NOMO-1 (cell line): Measurements from ENCODE around the gene CEP164.

ENCODE experiments used
- DNase-seq, 2 experiments: peaks; one replicate each; lab custom pipeline; 2025; ENCODE audit not compliant: unreplicated experiment in 2 of 2; lab: John Stamatoyannopoulos, UW

Gene CEP164

GRCh38 chr11:117356126-117356890 lies 28.7 kb downstream of the CEP164 start:
- DNase-seq = no peak

DNA sequence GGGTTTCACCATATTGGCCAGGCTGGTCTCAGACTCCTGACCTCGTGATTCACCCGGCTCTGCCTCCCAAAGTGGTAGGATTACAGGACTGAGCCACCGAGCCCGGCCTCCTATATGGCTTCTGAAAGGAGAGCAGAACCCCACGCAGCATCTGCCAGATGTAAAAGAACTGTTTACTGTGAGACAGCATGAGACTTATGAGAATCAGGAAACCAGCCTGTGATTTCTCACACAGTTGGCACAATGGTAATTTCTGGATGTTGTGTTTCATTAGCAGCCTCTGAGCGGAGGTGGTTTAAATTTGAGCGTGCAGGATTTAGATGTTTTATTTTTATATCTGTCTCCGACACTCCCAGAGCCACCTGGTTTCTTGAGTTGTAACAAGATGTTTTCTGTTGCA lies 33.8 kb downstream of the CEP164 start:
- DNase-seq = no peak

DNA sequence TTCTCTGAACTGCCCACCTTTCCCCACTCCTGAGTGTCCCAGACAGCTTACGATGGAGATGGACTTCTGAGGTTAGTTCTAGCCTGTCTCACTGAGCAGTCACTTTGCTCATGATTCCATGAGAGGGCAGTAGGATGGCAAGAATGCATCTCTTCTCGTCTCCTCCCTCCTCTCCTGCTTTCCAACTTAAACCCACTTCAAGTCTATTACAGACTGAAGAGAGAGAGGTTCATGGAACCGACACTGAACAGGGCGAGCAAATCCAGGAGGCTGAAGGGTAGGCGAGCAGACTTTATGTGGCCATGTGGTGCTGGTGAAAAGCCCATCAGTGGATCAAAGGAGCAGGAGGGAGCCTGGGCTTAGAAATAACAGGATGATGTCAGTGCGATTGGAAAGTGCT lies 38.6 kb downstream of the CEP164 start:
- DNase-seq = no peak

DNA sequence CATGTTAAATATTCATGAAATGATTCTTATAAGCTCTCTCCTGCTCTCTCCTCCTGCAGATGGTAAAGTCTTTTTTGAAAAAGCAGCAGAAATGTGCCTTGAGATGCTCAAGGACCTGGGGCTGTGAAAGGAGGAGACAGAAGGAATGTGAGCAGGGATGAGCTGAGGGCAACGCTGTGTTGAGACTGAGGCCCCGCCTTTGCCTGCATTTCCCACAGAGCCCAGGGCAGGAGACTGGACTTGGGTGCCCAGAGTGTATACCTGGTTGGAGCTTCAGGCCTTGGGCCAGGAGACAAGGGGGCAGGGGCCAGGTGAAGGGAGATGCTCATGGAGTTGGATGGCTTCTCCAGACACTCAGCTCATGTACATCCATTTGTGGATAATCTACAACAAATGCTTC lies 39.2 kb downstream of the CEP164 start:
- DNase-seq = no peak

DNA sequence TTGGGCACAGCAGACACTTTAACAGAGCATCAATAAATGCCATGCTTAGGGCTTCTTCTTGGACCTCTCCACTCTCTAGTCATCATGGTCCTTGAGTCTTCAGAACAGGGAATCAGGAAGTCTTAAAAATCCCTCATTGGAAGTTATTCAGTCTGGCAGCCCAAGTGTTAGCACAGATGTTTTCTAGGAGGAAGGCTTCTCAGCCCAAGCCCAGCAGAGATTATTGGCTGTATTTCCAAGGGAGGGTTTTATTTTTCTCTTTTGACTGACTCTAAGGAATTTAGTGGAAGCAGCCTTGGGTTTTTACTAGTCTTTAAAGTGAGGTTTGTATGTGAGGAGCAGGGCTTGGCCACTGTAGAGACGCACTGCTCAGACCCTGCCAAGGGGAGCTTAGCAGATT lies 41.9 kb downstream of the CEP164 start:
- no peak for DNase-seq

DNA sequence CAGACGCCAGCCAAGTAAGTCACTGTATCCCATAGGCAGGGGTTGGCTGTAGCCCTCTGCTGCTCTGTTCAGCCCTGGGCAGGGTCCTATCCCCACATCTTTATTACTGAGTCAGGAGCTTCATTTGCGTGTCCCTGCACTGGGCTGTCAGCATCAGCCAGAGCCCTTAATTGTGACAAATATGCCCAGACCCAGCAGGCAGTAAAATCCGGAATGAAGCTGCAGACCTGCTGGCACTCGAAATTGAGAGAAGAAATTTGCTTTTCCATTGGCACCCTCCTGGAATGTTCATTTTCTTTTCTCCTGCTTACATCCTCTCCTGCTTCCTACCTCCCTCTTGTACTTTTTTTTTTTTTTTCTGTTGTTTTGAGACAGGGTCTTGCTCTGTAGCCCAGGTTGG lies 43.8 kb downstream of the CEP164 start:
- DNase-seq = no peak

- DNase-seq = no peak
These were observed 46.8 kb downstream of the CEP164 start for GRCh38 chr11:117374316-117375055.

- no peak for DNase-seq
These were observed 48.3 kb downstream of the CEP164 start for GRCh38 chr11:117375960-117376359.

DNA sequence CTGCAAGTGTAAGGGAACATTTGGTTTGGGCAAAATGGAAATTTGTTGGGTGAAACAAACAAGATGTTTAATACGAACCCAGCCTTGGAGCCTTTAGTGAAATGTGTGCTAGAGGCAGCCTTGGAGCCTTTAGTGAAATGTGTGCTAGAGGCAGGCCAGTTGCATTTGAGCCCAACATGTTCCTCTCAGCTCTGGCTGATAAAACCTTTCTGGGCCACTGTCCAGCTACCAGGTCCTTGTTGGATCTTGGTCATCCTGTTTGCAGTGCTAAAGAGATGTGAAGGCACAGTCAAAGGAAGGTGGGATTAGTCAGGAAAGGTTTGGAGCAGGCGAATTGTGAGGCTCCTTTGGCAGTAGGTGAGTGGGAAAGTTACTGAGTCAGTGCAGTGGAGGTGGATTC lies 48.9 kb downstream of the CEP164 start:
- DNase-seq = no peak

DNA sequence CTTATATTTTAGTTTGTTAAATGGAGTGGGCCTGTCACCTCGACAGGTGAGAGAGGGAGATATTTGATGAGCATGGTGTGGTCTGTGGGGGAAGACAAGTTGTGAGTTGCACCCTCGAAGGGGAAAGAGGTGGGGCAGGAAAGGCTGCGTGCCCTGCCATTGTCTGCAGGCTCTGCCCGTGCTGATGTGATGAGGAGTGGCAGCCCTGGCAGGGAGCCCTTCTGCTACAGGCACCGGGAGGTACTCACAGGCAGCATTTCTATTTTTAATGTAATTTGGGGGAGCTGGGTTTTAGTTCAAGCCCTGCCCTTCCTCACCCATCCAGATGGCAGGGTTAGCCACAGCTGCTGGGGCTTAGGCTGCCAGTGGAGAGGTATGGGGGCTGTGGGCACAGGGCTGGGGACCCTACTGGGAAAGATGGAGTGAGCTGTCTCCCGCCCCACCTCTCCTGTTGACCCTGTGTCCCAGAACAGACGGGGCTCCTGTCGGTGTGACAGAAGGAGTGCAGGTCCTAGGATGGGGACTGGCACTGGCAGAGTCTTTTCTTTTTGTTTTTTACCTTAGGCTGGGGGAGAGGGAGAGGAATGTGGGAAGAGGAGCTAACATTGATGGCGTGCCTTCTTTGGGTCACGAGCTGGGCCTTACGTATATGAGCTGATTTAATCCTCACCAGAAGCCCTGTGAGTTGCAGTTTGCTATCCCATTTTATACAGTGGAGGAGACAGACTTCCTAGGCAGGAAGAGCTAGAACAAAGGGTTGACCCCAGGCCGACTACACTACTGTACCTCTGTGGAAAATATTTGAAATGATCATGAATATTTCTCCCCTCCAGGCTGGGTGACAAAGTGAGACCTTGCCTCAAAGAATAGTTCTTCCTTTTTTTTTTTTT lies 51.6 kb downstream of the CEP164 start:
- no peak for DNase-seq

GRCh38 chr11:117380676-117381075 lies 53.0 kb downstream of the CEP164 start:
- no peak for DNase-seq

GRCh38 chr11:117381481-117382387 lies 54.1 kb downstream of the CEP164 start:
- no peak for DNase-seq

DNA sequence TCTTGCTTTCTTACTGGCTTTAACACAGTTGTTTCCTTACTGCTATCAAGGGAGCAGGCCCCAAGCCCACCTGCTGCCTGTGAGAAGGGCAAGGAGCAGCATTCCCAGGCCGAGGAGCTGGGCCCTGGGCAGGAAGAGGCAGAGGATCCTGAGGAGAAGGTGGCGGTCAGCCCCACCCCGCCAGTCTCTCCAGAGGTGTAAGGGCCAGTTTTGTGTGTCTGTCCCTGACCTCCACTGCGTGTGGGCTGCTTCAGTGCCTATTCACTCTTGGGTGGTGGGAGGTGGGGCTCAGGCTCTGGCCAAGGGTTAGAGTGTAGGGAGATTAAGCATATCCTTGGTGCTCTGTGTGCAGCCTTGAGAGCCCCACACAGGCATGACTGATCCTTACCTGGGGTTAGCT lies 55.1 kb downstream of the CEP164 start:
- no peak for DNase-seq

- DNase-seq = no peak
These were observed 56.4 kb downstream of the CEP164 start for GRCh38 chr11:117384045-117384444.

DNA sequence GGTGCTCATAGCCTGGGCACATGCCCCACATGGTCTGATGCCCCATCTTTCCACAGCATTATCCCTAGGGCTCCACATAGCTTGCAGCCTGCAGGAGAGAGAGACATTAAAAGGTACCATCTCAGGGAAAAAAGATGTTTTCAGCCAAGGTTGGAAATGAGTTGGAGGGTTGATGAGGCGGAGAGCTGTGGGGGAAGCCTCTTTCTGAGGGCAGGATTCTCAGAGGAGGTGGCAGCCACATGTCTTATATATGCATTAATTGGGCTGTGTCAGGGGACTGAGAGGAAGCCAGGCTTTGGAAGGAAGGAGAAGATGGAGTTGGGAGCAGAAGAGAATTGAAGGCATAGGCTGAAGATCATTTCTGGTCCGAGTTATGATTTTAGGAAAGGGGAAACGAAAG lies 57.8 kb downstream of the CEP164 start:
- DNase-seq = no peak

GRCh38 chr11:117385906-117386305 lies 58.3 kb downstream of the CEP164 start:
- no peak for DNase-seq

DNA sequence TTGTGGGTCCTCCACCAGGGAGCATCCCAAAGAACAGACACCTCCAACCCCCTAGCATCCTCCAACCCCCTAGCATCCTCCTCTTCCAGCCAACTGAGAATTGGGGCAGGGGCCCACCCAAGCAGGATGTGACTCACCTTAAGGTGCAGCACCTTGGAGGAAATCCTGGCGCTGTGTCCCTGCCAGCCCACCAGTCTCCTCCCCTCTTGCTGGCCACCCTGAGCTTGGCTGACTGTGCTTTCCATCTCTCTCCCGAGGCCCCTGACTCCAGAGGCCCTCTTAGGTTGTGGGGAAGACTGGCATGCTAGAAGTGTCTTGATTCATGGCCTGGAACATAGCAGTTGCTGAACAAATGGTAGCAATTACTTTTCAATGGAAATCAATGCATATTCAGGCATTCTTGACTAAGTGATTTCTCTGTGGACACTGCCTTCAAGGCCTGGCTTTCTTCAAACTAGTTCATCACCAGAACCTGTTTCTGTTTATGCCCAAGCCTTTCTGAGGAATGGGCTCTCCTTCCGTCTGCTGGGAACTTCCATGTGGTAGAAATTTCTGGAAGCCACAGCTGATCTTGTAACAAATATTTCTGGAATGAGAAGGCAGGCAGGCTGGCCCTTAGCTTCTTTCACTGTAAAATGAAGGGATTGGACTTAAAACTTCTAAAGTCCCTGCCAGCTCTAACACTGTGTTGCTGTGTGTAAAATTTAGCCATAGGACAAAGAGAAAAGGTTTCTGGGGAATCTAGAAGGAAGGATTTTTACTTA lies 60.5 kb downstream of the CEP164 start:
- DNase-seq = no peak

GRCh38 chr11:117390743-117391142 lies 63.1 kb downstream of the CEP164 start:
- DNase-seq = no peak

DNA sequence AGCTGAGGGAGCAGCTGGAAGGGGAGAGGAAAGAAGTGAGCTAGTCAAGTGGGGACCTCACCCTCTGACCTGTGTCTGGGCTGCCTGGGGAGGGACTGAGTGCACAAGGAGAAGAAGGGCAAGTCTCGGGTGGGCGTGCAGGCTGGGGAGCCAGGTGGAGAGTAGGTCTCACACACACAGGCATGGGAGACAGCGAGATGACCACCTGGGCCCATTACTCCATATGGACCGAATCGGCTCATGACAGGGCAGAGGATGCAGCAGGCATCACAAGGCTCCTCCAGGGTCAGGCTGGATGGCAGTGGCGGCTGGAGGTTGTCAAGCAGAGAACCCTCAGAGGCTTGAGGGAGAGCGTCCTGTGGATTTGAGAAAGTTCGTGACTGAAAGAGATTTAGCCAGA lies 63.5 kb downstream of the CEP164 start:
- DNase-seq = no peak
